K562 (cell line): Measurements from ENCODE around the gene PYGO2. TPM values are rescaled to one million over a fixed set of nuclear protein-coding genes. Genes with fewer than 3 reads are reported as not detected.

ENCODE experiments used
- ARHGAP35 ChIP-seq: fragments of 450-650 bp; IDR thresholded peaks from 2 replicates; pipeline ENCODE4 v1.6.1; 2018; ENCODE audit not compliant: partially characterized antibody
- BACH1 ChIP-seq: fragments of 200-800 bp; sonication (Bioruptor generic); IDR thresholded peaks from 2 replicates; pipeline ENCODE4 v1.6.1; 2016; ENCODE audit warnings: missing genetic modification characterization, missing compliant biosample characterization
- BMI1 ChIP-seq: fragments of 150-350 bp; IDR thresholded peaks from 2 replicates; pipeline ENCODE4 v1.6.1; 2014; ENCODE audit warnings: low read length
- BRD9 ChIP-seq: fragments of 450-650 bp; IDR thresholded peaks from 2 replicates; pipeline ENCODE4 v1.6.1; 2018; ENCODE audit warnings: low read depth; ENCODE audit not compliant: partially characterized antibody
- CREM ChIP-seq: IDR thresholded peaks from 2 replicates; pipeline ENCODE4 v1.6.1; 2014; ENCODE audit warnings: antibody characterized with exemption, low read depth
- CTCF ChIP-seq, 3 experiments: IDR thresholded peaks in 2 of 3; conservative IDR thresholded peaks in 1 of 3; 2 replicates each; pipeline ENCODE4 v1.5.1; 2011 to 2012; ENCODE audit warnings: low read length in 3 of 3, mild to moderate bottlenecking in 3 of 3, control low read depth in 2 of 3, improper control_type of control experiment in 1 of 3, inconsistent platforms in 1 of 3, low read depth in 1 of 3, mixed read lengths in 1 of 3, moderate library complexity in 1 of 3; ENCODE audit not compliant: insufficient read depth in 2 of 3
- DDX20 ChIP-seq: fragments of 450-650 bp; IDR thresholded peaks from 2 replicates; pipeline ENCODE4 v1.6.1; 2016; ENCODE audit warnings: missing genetic modification characterization, low read depth, mild to moderate bottlenecking, missing compliant biosample characterization, moderate library complexity
- ETV1 ChIP-seq: fragments of 450-650 bp; conservative IDR thresholded peaks from 2 replicates; pipeline ENCODE4 v1.6.1; 2016; ENCODE audit warnings: missing genetic modification characterization, control low read depth, low read depth, missing compliant biosample characterization
- FOSL1 ChIP-seq: fragments of 200-800 bp; sonication (Bioruptor generic); conservative IDR thresholded peaks from 2 replicates; pipeline ENCODE4 v1.6.1; 2016; ENCODE audit warnings: missing genetic modification characterization, missing compliant biosample characterization
- FOXA3 ChIP-seq, 2 experiments: fragments of 450-650 bp in 1 of 2; sonication (generic) in 1 of 2; formaldehyde crosslinking; IDR thresholded peaks in 1 of 2; conservative IDR thresholded peaks in 1 of 2; 2 replicates each; pipeline versions ENCODE4 v1.4.0 to v1.8.0; 2020 to 2022; ENCODE audit warnings: mild to moderate bottlenecking in 2 of 2, missing genetic modification reagents in 1 of 2
- HDAC2 ChIP-seq: fragments of 450-650 bp; IDR thresholded peaks from 2 replicates; pipeline ENCODE4 v1.6.1; 2016; ENCODE audit warnings: mild to moderate bottlenecking
- MITF ChIP-seq: IDR thresholded peaks from 2 replicates; pipeline ENCODE4 v1.6.1; 2014; ENCODE audit warnings: antibody characterized with exemption
- MTA3 ChIP-seq: fragments of 450-650 bp; formaldehyde crosslinking; IDR thresholded peaks from 2 replicates; pipeline ENCODE4 v1.6.1; 2017; ENCODE audit warnings: mild to moderate bottlenecking, borderline replicate concordance
- NBN ChIP-seq: fragments of 450-650 bp; IDR thresholded peaks from 2 replicates; pipeline ENCODE4 v1.6.1; 2016; ENCODE audit warnings: low read depth, mild to moderate bottlenecking
- NFYB ChIP-seq: IDR thresholded peaks from 2 replicates; pipeline ENCODE4 v1.6.1; 2011; ENCODE audit warnings: mild to moderate bottlenecking, moderate library complexity; ENCODE audit not compliant: insufficient read length; ENCODE audit errors: extremely low read depth
- RFX5 ChIP-seq: IDR thresholded peaks from 2 replicates; pipeline ENCODE4 v1.6.1; 2011; ENCODE audit warnings: low read depth, mild to moderate bottlenecking, improper control_type of control experiment, low read length
- RNF2 ChIP-seq: sonication (generic); IDR thresholded peaks from 2 replicates; pipeline ENCODE4 v1.6.1; 2016
- SIN3B ChIP-seq: fragments of 450-650 bp; IDR thresholded peaks from 2 replicates; pipeline ENCODE4 v1.6.1; 2017; ENCODE audit warnings: low read depth, mild to moderate bottlenecking, moderate library complexity
- SREBF1 ChIP-seq: fragments of 150-350 bp; IDR thresholded peaks from 2 replicates; pipeline ENCODE4 v1.6.1; 2014; ENCODE audit warnings: antibody characterized with exemption, low read depth, low read length, borderline replicate concordance
- TCF7L2 ChIP-seq: fragments of 150-350 bp; IDR thresholded peaks from 2 replicates; pipeline ENCODE4 v1.6.1; 2016; ENCODE audit warnings: low read depth, mild to moderate bottlenecking, low read length, moderate library complexity
- YY1 ChIP-seq, 3 experiments: IDR thresholded peaks; 2 replicates each; pipeline ENCODE4 v1.6.1; 2011; ENCODE audit warnings: low read length in 2 of 3, mild to moderate bottlenecking in 2 of 3, moderate library complexity in 2 of 3, borderline replicate concordance in 1 of 3, control low read depth in 1 of 3, low read depth in 1 of 3; ENCODE audit not compliant: insufficient read depth in 3 of 3, insufficient replicate concordance in 2 of 3, control insufficient read depth in 1 of 3, insufficient read length in 1 of 3; ENCODE audit errors: extremely low read depth in 1 of 3
- ZBTB33 ChIP-seq: sonication (generic); formaldehyde crosslinking; IDR thresholded peaks from 2 replicates; pipeline ENCODE4 v1.8.1; 2023; ENCODE audit warnings: mild to moderate bottlenecking, missing genetic modification reagents
- ZFP36 ChIP-seq: fragments of 150-350 bp; IDR thresholded peaks from 2 replicates; pipeline ENCODE4 v1.6.1; 2018; ENCODE audit warnings: low read length, low read depth; ENCODE audit not compliant: partially characterized antibody
- ZNF589 ChIP-seq: fragments of 200-800 bp; sonication (Bioruptor generic); IDR thresholded peaks from 2 replicates; pipeline ENCODE4 v1.6.1; 2016; ENCODE audit warnings: low read depth, missing genetic modification characterization, missing compliant biosample characterization
- polyA plus RNA-seq, 8 experiments: library from polyadenylated mRNA; depleted of rRNA in 4 of 8; stranded (reverse) in 5 of 8; unstranded in 3 of 8; fragments of >200 nt; fragmentation: Nextera tagmentation in 2 of 8; fragmentation: Illumina TruSeq in 1 of 8; extraction: Ambion mirVana in 2 of 8; extraction: Trizol in 1 of 8; gene quantifications; 2 replicates each; pipeline versions ENCODE4 v1.2.1 to v1.2.3, GENCODE V29; 2011 to 2014; ENCODE audit warnings: inconsistent platforms in 1 of 8, missing spikeins in 1 of 8
- total RNA-seq, 7 experiments: library from RNA; depleted of rRNA in 6 of 7; stranded (reverse); fragments of >200 nt in 6 of 7; fragmentation: Illumina TruSeq in 2 of 7; extraction: Trizol in 2 of 7; gene quantifications; 2 replicates each; pipeline versions ENCODE4 v1.2.1 to v1.2.3, GENCODE V29; 2011 to 2021; ENCODE audit warnings: low replicate concordance in 1 of 7

PYGO2 gene
- total and polyA plus RNA-seq, 9 of the 15 experiments (the other 6 are each of a cell fraction or from before 2014, with no cell fraction given) = 8.3 to 36.2 (median 18.2) TPM

- TF ChIP-seq DDX20 (tag) (no peak), TCF7L2 (peak; percentile 83; the same call in 1 of the 2 replicates), FOSL1 (tag) (0 out of 2 replicates have a peak, but pooled peaks have one; percentile 12), SIN3B (peak; percentile 43; the same call in 1 of the 2 replicates), MITF (peak; percentile 84), ETV1 (tag) (peak; percentile 3; the same call in 1 of the 2 replicates), YY1 (IDR thresholded peaks at IDR 0.05; ENCODE audit: borderline replicate concordance in 1 of 3, control insufficient read depth in 1 of 3, extremely low read depth in 1 of 3, insufficient read depth in 3 of 3, insufficient read length in 1 of 3, insufficient replicate concordance in 2 of 3, low read depth in 1 of 3, low read length in 2 of 3) (peak in 2 of 3 experiments; percentile 67 to 75), ZBTB33 (CRISPR knock-in tag) (peak; percentile 94), NFYB (no peak), CTCF (IDR thresholded peaks at IDR 0.05 in 2 of 3, conservative IDR thresholded peaks at IDR 0.05 in 1 of 3; ENCODE audit: insufficient read depth in 2 of 3, low read depth in 1 of 3, low read length in 3 of 3) (peak; percentile 58 to 75 (median 74)), MTA3 (peak; percentile 79), BACH1 (tag) (no peak), ZNF589 (CRISPR knock-in tag) (peak; percentile 85; the same call in 1 of the 2 replicates), ARHGAP35 (no peak), NBN (peak; percentile 84), RFX5 (no peak), BMI1 (peak; percentile 29; the same call in 1 of the 2 replicates), FOXA3 (CRISPR knock-in tag; conservative IDR thresholded peaks at IDR 0.05 in 1 of 2, IDR thresholded peaks at IDR 0.05 in 1 of 2) (0 out of 4 replicates have a peak, but pooled peaks of 1 of the 2 experiments have one; percentile 28), CREM (peak; percentile 75), RNF2 (peak; percentile 98), SREBF1 (0 out of 2 replicates have a peak, but pooled peaks have one; percentile 74), HDAC2 (peak; percentile 98), ZFP36 (peak; percentile 31), BRD9 (peak; percentile 11)
Observed at GRCh38 chr1:154936555-154937084, 25.0 kb downstream of the PYGO2 start, which contains the start of gene PMVK (continued).
